IPS-20b (cell line): ENCODE results near the gene CTCFL.

Experiments used
- H3K27ac ChIP-seq: one replicate; pipeline ENCODE4 v1.5.1; 2013; ENCODE audit warnings: low read length
- H3K27me3 ChIP-seq: 2 replicates; pipeline ENCODE4 v1.6.1; 2013; ENCODE audit warnings: mild to moderate bottlenecking, low read length, inconsistent platforms; ENCODE audit not compliant: insufficient read depth
- H3K36me3 ChIP-seq: 2 replicates; pipeline ENCODE4 v1.6.1; 2013; ENCODE audit warnings: low read depth, mild to moderate bottlenecking, inconsistent platforms, low read length, moderate library complexity; ENCODE audit not compliant: insufficient read depth
- H3K4me1 ChIP-seq: 2 replicates; pipeline ENCODE4 v1.6.1; 2013; ENCODE audit warnings: mild to moderate bottlenecking, control low read depth, inconsistent platforms, low read length, moderate library complexity; ENCODE audit not compliant: insufficient read depth
- H3K4me3 ChIP-seq: 2 replicates; pipeline ENCODE4 v1.5.1; 2013; ENCODE audit warnings: mild to moderate bottlenecking, low read length, inconsistent platforms
- H3K9ac ChIP-seq: 2 replicates; pipeline ENCODE4 v1.6.1; 2013; ENCODE audit warnings: low read depth, mild to moderate bottlenecking, inconsistent platforms, low read length, moderate library complexity
- H3K9me3 ChIP-seq: 2 replicates; pipeline ENCODE4 v1.6.1; 2013; ENCODE audit warnings: mild to moderate bottlenecking, low read depth, low read length, inconsistent platforms; ENCODE audit not compliant: insufficient read depth

CTCFL gene

GRCh38 chr20:57566399-57566798 lies 41.5 kb upstream of the CTCFL start:
- Histone ChIP-seq H3K9me3 (no peaks in the 10 kb centered on the region), H3K9ac (no peak overlapping the region), H3K4me1 (no peaks in the 10 kb centered on the region), H3K27ac (no peak overlapping the region), H3K36me3 (no peaks in the 10 kb centered on the region), H3K27me3 (no peaks in the 10 kb centered on the region), H3K4me3 (no peak overlapping the region)

GRCh38 chr20:57564951-57565642 lies 40.2 kb upstream of the CTCFL start:
- no peaks in the 10 kb centered on the region for H3K9me3 ChIP-seq
- H3K36me3 ChIP-seq, result no peaks in the 10 kb centered on the region
- H3K9ac ChIP-seq, result no peak overlapping the region
- H3K4me3 ChIP-seq, result no peak overlapping the region
- no peak overlapping the region for H3K27ac ChIP-seq
- H3K27me3 ChIP-seq, result no peaks in the 10 kb centered on the region
- H3K4me1 ChIP-seq, result no peaks in the 10 kb centered on the region

DNA sequence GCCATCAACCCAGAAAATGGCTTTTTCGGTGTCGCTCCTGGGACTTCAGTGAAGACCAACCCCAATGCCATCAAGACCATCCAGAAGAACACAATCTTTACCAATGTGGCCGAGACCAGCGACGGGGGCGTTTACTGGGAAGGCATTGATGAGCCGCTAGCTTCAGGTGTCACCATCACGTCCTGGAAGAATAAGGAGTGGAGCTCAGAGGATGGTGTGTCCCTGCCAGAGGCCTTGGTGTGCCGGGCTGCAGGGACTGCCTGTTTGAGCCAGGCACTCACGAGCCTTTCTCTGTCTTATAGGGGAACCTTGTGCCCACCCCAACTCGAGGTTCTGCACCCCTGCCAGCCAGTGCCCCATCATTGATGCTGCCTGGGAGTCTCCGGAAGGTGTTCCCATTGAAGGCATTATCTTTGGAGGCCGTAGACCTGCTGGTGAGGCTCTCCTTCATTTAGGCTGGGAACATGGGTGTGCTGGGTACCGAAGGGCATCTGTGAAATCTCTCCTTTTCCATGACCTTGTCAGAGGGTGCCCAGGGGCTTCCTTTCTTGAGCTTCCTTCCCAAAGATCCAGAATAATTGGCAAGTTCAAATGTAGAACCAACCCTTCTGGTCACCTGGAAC lies 39.4 kb upstream of the CTCFL start:
- Histone ChIP-seq H3K4me1 (no peaks in the 10 kb centered on the region), H3K27me3 (no peaks in the 10 kb centered on the region)

DNA sequence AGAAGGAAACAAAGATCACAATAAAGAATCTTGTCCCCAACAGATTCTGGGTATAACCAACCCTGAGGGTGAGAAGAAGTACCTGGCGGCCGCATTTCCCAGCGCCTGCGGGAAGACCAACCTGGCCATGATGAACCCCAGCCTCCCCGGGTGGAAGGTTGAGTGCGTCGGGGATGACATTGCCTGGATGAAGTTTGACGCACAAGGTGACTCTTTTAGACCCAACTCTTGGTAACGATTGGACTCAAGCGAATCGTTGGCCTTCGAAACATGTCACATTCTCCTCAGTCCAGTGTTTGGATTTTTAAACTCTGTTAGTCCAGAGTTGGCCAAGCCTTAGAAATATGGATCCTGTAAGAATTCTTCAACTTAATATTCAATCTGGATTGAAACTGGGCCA lies 38.6 kb upstream of the CTCFL start:
- Histone ChIP-seq H3K9ac (no peak overlapping the region), H3K36me3 (no peaks in the 10 kb centered on the region), H3K9me3 (no peaks in the 10 kb centered on the region), H3K4me1 (no peaks in the 10 kb centered on the region), H3K27ac (no peak overlapping the region), H3K4me3 (no peak overlapping the region), H3K27me3 (no peaks in the 10 kb centered on the region)

More for the DNA sequence above, 39.4 kb upstream of the CTCFL start:
- H3K4me3 ChIP-seq, result no peak overlapping the region
- H3K27ac ChIP-seq, result no peak overlapping the region
- no peaks in the 10 kb centered on the region for H3K9me3 ChIP-seq
- no peak overlapping the region for H3K9ac ChIP-seq
- no peaks in the 10 kb centered on the region for H3K36me3 ChIP-seq

GRCh38 chr20:57562541-57563465 lies 37.9 kb upstream of the CTCFL start:
- Histone ChIP-seq H3K4me3 (no peak overlapping the region), H3K27me3 (peaks cover 2% of the 10 kb centered on the region; the same call in 1 of the 2 replicates), H3K27ac (no peak overlapping the region), H3K9me3 (no peaks in the 10 kb centered on the region), H3K4me1 (no peaks in the 10 kb centered on the region), H3K36me3 (no peaks in the 10 kb centered on the region), H3K9ac (no peak overlapping the region)

DNA sequence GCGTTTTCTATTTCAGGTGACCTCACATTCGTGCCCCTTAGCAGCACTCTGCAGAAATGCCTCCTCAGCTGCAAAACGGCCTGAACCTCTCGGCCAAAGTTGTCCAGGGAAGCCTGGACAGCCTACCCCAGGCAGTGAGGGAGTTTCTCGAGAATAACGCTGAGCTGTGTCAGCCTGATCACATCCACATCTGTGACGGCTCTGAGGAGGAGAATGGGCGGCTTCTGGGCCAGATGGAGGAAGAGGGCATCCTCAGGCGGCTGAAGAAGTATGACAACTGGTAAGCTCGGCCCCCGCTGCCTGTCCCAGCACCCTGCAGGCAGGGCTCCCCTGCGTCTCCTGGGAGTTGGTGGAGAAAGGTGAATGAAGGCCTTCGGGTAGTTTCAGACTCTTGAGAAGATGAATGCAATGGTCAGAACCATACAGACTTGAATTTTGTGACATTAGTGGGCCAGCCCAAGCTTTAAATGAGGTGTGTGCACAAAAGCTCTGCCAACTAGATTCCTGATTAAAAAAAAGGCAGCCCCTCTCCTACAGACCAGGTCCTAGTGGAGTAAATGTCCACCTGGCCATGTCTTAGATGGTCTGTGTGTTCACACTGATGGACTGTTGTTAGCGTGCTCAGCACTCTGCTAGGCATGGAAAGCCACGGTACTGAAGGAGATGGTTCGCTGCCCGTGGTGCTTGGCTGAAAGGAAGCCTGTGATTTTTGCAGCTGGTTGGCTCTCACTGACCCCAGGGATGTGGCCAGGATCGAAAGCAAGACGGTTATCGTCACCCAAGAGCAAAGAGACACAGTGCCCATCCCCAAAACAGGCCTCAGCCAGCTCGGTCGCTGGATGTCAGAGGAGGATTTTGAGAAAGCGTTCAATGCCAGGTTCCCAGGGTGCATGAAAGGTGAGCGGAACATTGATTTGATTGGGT lies 36.7 kb upstream of the CTCFL start:
- no peak overlapping the region for H3K27ac ChIP-seq
- no peak overlapping the region for H3K4me3 ChIP-seq
- H3K4me1 ChIP-seq, result no peaks in the 10 kb centered on the region
- H3K9ac ChIP-seq, result no peak overlapping the region
- no peaks in the 10 kb centered on the region for H3K36me3 ChIP-seq
- H3K9me3 ChIP-seq, result no peaks in the 10 kb centered on the region
- H3K27me3 ChIP-seq, result peaks cover 5% of the 10 kb centered on the region

GRCh38 chr20:57560554-57561355 lies 35.8 kb upstream of the CTCFL start, which contains the start of gene PCK1:
Gene PCK1 (plus strand): TSS chr20:57561110. CDS start chr20:57561412, 302 bp downstream.
- H3K4me1 ChIP-seq, result no peaks in the 10 kb centered on the region

GRCh38 chr20:57559658-57560553 lies 35.0 kb upstream of the CTCFL start:
- Histone ChIP-seq H3K27ac (no peak overlapping the region), H3K4me1 (no peaks in the 10 kb centered on the region), H3K9me3 (no peaks in the 10 kb centered on the region), H3K36me3 (no peaks in the 10 kb centered on the region), H3K9ac (no peak overlapping the region), H3K27me3 (peaks cover 5% of the 10 kb centered on the region), H3K4me3 (no peak overlapping the region)

More at GRCh38 chr20:57560554-57561355, 35.8 kb upstream of the CTCFL start, which contains the start of gene PCK1:
- H3K9ac ChIP-seq, result no peak within 1 kb of the TSS
- H3K4me3 ChIP-seq, result no peak within 1 kb of the TSS
- H3K27ac ChIP-seq, result no peak within 1 kb of the TSS
- peaks cover 5% of the 10 kb centered on the region for H3K27me3 ChIP-seq
- H3K36me3 ChIP-seq, result no peaks in the 10 kb centered on the region
- no peaks in the 10 kb centered on the region for H3K9me3 ChIP-seq

GRCh38 chr20:57559289-57559634 lies 34.3 kb upstream of the CTCFL start:
- H3K36me3 ChIP-seq, result no peaks in the 10 kb centered on the region
- no peaks in the 10 kb centered on the region for H3K9me3 ChIP-seq
- no peak overlapping the region for H3K9ac ChIP-seq
- no peaks in the 10 kb centered on the region for H3K4me1 ChIP-seq
- H3K4me3 ChIP-seq, result no peak overlapping the region
- no peak overlapping the region for H3K27ac ChIP-seq
- peaks cover 5% of the 10 kb centered on the region for H3K27me3 ChIP-seq
